ENCODE measurements around the gene AKAP8L. TPM values are rescaled to one million over a fixed set of nuclear protein-coding genes. Genes with fewer than 3 reads are reported as not detected.

AKAP8L gene
- total RNA-seq, 4 donors from 2014 or later, result 33.9 to 90.2 (median 63.4) TPM

DNA sequence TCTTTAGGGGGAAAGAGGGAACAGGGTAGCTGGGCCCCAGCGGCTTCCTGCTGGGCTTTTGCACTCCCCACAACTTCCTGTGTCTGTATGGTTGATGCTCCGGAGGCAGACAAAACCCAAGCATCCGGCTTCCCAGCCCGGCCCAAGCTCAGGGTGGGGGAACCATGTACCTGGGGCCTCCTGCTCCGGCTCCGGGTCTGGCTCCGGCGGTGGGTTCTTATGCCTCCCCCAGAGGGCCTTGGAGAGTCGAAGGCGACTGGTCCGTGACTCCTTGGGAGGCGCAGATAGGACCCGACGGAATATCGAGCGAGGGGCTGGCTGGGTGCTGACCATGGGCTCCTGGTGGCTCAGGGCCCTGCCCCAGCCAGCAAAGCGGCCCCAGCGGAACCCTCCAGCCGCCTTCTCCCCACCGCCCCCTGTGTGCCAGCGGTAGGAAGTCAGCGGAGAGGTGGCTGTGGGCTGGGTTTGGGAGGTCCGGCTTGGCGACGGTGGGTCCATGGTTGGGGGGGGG, 45.1 kb upstream of the AKAP8L start:
- WGBS, 2 donors, result 40% methylated on average over 1 of the region's 25 CpGs; no CpG with 5 or more reads in 1 of the 2 donors
- TF ChIP-seq CTCF (IDR thresholded peaks at IDR 0.05), result no peak
- peak; percentile 20 for DNase-seq
- Histone ChIP-seq H3K27me3 (peaks cover 0 to 42% (median 0%) of the 10 kb centered on the region in 4 donors), H3K4me1 (peaks cover 0 to 26% (median 5%) of the 10 kb centered on the region in 3 donors), H3K9me3 (no peaks in the 10 kb centered on the region), H3K4me3 (peak overlapping the region; percentile 25 to 63 (median 42)), H3K36me3 (no peaks in the 10 kb centered on the region), H3K27ac (peak overlapping the region; percentile 55 to 84 (median 68))
- intact Hi-C loops (cut with DNase I), result no loop called here

GRCh38 chr19:15461694-15462093, 42.9 kb upstream of the AKAP8L start:
- intact Hi-C loops (cut with DNase I), result no loop called here
- H3K36me3 ChIP-seq, result no peaks in the 10 kb centered on the region
- H3K4me1 ChIP-seq, result peaks cover 8 to 33% (median 15%) of the 10 kb centered on the region in 3 donors
- no peaks in the 10 kb centered on the region for H3K9me3 ChIP-seq
- H3K4me3 ChIP-seq, result no peak overlapping the region
- TF ChIP-seq CTCF (IDR thresholded peaks at IDR 0.05) (no peak), POLR2A (IDR thresholded peaks at IDR 0.05) (no peak)
- no peak overlapping the region for H3K27ac ChIP-seq
- peaks cover 0 to 42% (median 0%) of the 10 kb centered on the region in 4 donors for H3K27me3 ChIP-seq
- DNase-seq, result no peak
- WGBS, 2 donors, result 79 to 86% methylated on average over 2 of the region's 2 CpGs

DNA sequence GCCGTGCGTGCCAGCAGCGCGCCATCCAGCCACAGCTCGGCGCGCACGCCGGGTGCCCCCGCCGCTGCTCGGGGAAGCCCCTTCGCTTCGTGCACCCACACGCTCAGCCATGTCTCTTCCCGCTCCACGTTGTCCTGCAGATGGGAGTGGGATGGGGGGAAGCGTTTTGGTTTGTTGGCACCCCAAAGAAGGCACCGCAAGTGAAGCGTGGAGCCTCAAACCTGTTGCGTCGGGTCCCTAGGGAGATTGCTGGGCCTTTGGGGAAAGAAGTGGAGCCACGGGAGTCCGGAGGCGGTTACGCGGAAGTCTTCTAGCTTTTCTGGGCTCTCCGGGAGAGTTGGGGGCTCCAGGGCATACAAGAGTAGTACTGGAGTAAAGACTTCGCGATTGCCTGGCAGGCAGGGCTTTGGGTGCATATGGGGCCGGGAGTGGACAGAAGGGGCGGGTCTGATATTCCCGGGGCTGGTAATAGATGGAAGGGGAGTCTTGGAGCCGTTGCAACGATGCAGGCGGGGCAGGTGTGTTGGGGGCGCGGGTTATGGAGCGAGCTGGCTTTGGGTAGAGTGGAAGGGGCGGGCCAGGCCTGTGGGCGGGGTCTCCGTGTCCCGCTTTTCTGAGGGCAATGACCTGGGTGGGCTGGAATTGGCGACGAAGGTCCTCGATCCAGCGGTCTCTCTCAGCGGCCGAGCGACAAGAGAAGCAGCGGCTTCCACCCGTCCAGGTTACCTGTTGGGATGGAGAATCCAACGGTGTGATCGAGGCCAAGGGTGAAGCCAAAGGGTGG, 39.1 kb upstream of the AKAP8L start:
- Histone ChIP-seq H3K27ac (no peak overlapping the region), H3K4me1 (peaks cover 16 to 30% (median 20%) of the 10 kb centered on the region in 3 donors), H3K36me3 (no peaks in the 10 kb centered on the region), H3K9me3 (no peaks in the 10 kb centered on the region), H3K27me3 (peaks cover 0 to 63% (median 3%) of the 10 kb centered on the region in 4 donors), H3K4me3 (peak overlapping the region; percentile 12 to 56 (median 32))
- TF ChIP-seq CTCF (IDR thresholded peaks at IDR 0.05) (no peak), POLR2A (IDR thresholded peaks at IDR 0.05) (no peak)
- DNase-seq, result no peak
- intact Hi-C loops (cut with DNase I), result loop anchor here (10.0 kb wide), 1 partner anchor 97 kb away; no protein-coding TSS in a partner anchor
- 23 to 25% methylated on average over 12 to 24 of the region's 54 CpGs for WGBS, 2 donors

DNA sequence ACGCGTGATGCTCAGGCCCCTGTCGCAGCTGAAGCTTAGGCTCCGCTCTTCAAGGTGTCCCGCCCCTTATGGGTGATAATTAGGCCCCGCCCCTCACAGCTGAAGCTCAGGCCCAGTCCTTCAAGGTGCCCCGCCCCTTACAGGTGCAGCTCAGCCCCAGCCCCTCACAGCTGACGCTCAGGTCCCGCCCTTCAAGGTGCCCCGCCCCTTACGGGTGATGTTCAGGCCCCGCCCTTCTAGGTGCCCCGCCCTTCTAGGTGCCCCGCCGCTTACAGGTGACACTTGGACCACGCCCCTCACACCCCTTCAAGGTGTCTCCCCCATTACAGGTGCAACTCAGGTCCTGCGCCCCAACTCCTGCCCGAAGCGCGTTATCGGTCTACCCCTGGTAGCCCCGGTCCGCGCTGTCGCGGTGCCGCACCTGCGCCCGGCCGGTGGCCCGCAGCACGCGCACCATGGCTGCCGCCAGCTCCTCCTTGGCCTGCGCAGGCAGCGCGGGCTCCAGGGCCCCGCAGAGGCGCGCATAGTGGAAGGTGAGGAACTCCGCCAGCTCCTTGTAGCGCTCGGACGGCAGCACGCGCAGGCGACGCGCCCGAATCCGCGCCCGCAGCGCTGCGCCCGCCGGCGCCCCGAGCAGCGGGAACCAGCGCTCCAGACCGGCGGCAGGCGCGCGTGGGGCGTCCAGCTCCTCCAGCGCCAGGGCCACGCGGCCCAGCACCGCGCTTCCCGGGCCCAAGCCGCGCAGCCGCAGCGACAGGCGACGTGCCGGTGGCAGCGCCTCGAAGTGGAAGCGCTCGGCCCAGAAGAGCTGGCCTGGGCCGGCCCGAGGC, 38.3 kb upstream of the AKAP8L start:
- no peak for TF ChIP-seq POLR2A (IDR thresholded peaks at IDR 0.05)
- TF ChIP-seq CTCF (IDR thresholded peaks at IDR 0.05), result no peak
- DNase-seq, result no peak
- Histone ChIP-seq H3K27me3 (peaks cover 0 to 63% (median 3%) of the 10 kb centered on the region in 4 donors), H3K9me3 (no peaks in the 10 kb centered on the region), H3K36me3 (no peaks in the 10 kb centered on the region), H3K4me1 (peaks cover 20 to 38% (median 24%) of the 10 kb centered on the region in 3 donors), H3K4me3 (peak overlapping the region; percentile 12 to 56 (median 32)), H3K27ac (peak overlapping the region in 1 of 4 donors; percentile 17)
- WGBS, 2 donors, result 25 to 57% methylated on average over 4 to 20 of the region's 86 CpGs
- intact Hi-C loops (cut with DNase I), result loop anchor here (10.0 kb wide), 1 partner anchor 98 kb away; no protein-coding TSS in a partner anchor

Data from esophagus squamous epithelium (tissue), 5 donors.